ENCODE measurements around the gene PRSS37. TPM values are rescaled to one million over a fixed set of nuclear protein-coding genes. Genes with fewer than 3 reads are reported as not detected.

Gene PRSS37
- polyA plus RNA-seq, 4 donors: 0.07 to 1.3 (median 1.0) TPM; not detected in 1

GRCh38 chr7:141789917-141790316 is 51.4 kb downstream of the PRSS37 start, which contains the start of gene TAS2R5:
Gene TAS2R5, plus strand, starts transcription at chr7:141790217. Its CDS starts 145 bp downstream, at chr7:141790362.
- DNase-seq (ENCODE audit: low read depth in 4 of 4, low spot score in 2 of 4): no peak

- DNase-seq (ENCODE audit: low read depth in 4 of 4, low spot score in 2 of 4): no peak
Measured at GRCh38 chr7:141788296-141788695, 53.0 kb downstream of the PRSS37 start.

Other genes with a start within 250 kb of the PRSS37 start
- 10 to 100 TPM; 21.9 to 34.2 (median 28.8) TPM for gene DENND11, start 139.3 kb downstream of the PRSS37 start, polyA plus RNA-seq (ENCODE audit: insufficient read length in 4 of 4)
- under 1 TPM; 0.10 to 0.54 (median 0.26) TPM for gene WEE2, start 133.1 kb downstream of the PRSS37 start, polyA plus RNA-seq (ENCODE audit: insufficient read length in 4 of 4)
- gene SSBP1, start 103.1 kb downstream of the PRSS37 start, polyA plus RNA-seq (ENCODE audit: insufficient read length in 4 of 4): 100 to 1,000 TPM; 119 to 151 (median 137) TPM
- gene TAS2R3, start 77.4 kb downstream of the PRSS37 start, polyA plus RNA-seq (ENCODE audit: insufficient read length in 4 of 4): 1 to 10 TPM in 2 of 4 donors, under 1 TPM in 2; 0.32 to 2.2 (median 0.70) TPM
- 1 to 10 TPM in 2 of 4 donors, under 1 TPM in 2; 0.73 to 6.6 (median 3.5) TPM for gene TAS2R4, start 64.8 kb downstream of the PRSS37 start, polyA plus RNA-seq (ENCODE audit: insufficient read length in 4 of 4)
- gene TAS2R5, start 51.3 kb downstream of the PRSS37 start, polyA plus RNA-seq (ENCODE audit: insufficient read length in 4 of 4): 10 to 100 TPM in 1 of 4 donors, 1 to 10 TPM in 3; 1.1 to 10.5 (median 5.0) TPM
- under 1 TPM in 1 of 4 donors, not detected in 3; 0.18 TPM for gene OR9A4, start 74.9 kb upstream of the PRSS37 start, polyA plus RNA-seq (ENCODE audit: insufficient read length in 4 of 4)
- under 1 TPM; 0.27 to 0.72 (median 0.48) TPM for gene CLEC5A, start 105.5 kb upstream of the PRSS37 start, polyA plus RNA-seq (ENCODE audit: insufficient read length in 4 of 4)
- not detected for gene TAS2R38, start 132.3 kb upstream of the PRSS37 start, polyA plus RNA-seq (ENCODE audit: insufficient read length in 4 of 4)
- 10 to 100 TPM in 3 of 4 donors, 1 to 10 TPM in 1; 10.0 to 24.7 (median 20.0) TPM for gene MGAM, start 154.4 kb upstream of the PRSS37 start, polyA plus RNA-seq (ENCODE audit: insufficient read length in 4 of 4)

All from left renal cortex interstitium (tissue), 4 donors.